OCI-LY7 (cell line): Measurements from ENCODE around the gene NACC2. TPM values are rescaled to one million over a fixed set of nuclear protein-coding genes. Genes with fewer than 3 reads are reported as not detected.

ENCODE experiments used
- BruUV-seq: library from RNA; stranded (reverse); fragments of 400-500 nt; replicated peaks from 2 replicates; lab custom pipeline; 2021; lab: Mats Ljungman, UMichigan
- CTCF ChIA-PET: fragments of 300-600 bp; sonication (Branson Sonifier 250); formaldehyde crosslinking; loops from one replicate; lab custom pipeline; 2022; ENCODE audit warnings: antibody characterized with exemption; ENCODE audit not compliant: unreplicated experiment; lab: Charles Lee
- POLR2A ChIA-PET: fragments of 300-600 bp; sonication (Branson Sonifier 250); formaldehyde crosslinking; loops from one replicate; lab custom pipeline; 2022; ENCODE audit warnings: antibody characterized with exemption; lab: Charles Lee
- DNase-seq: peaks from one replicate; pipeline ENCODE4 v3.0.0-alpha.2; 2015; ENCODE audit warnings: low spot score
- H2AFZ ChIP-seq: fragments of 200-600 bp; sonication (generic), shearing (Covaris generic); 2 replicates; pipeline ENCODE4 v1.6.1; 2014; ENCODE audit warnings: mild to moderate bottlenecking, antibody characterized with exemption, low read length, moderate library complexity
- H3K27ac ChIP-seq: fragments of 200-600 bp; sonication (generic); 2 replicates; pipeline ENCODE4 v1.5.1; 2014; ENCODE audit warnings: mixed run types, low read depth, mild to moderate bottlenecking, moderate library complexity, low read length, inconsistent platforms; ENCODE audit not compliant: poor library complexity, severe bottlenecking
- H3K36me3 ChIP-seq: fragments of 200-600 bp; sonication (generic); 2 replicates; pipeline ENCODE4 v1.6.1; 2014; ENCODE audit warnings: mild to moderate bottlenecking, antibody characterized with exemption, low read length, moderate library complexity, mixed read lengths; ENCODE audit not compliant: insufficient read depth
- H3K4me1 ChIP-seq: fragments of 200-600 bp; sonication (generic); 2 replicates; pipeline ENCODE4 v1.5.1; 2014; ENCODE audit warnings: mild to moderate bottlenecking, low read length; ENCODE audit not compliant: insufficient read depth, poor library complexity, severe bottlenecking
- H3K4me2 ChIP-seq: fragments of 200-600 bp; sonication (generic); 2 replicates; pipeline ENCODE4 v1.6.1; 2014; ENCODE audit warnings: mild to moderate bottlenecking, low read length
- H3K4me3 ChIP-seq: fragments of 200-600 bp; sonication (generic); 2 replicates; pipeline ENCODE4 v1.5.1; 2014; ENCODE audit warnings: mild to moderate bottlenecking, low read depth, low read length; ENCODE audit not compliant: poor library complexity, severe bottlenecking
- H3K79me2 ChIP-seq: fragments of 200-600 bp; sonication (generic); 2 replicates; pipeline ENCODE4 v1.6.1; 2016; ENCODE audit warnings: low read depth, mild to moderate bottlenecking, low read length, moderate library complexity, mixed read lengths; ENCODE audit not compliant: insufficient read depth
- H3K9me2 ChIP-seq: fragments of 200-600 bp; sonication (generic); 2 replicates; pipeline ENCODE4 v1.6.1; 2016; ENCODE audit warnings: mild to moderate bottlenecking, low read length, mixed read lengths; ENCODE audit not compliant: insufficient read depth
- H3K9me3 ChIP-seq: fragments of 200-600 bp; sonication (generic); 2 replicates; pipeline ENCODE4 v1.6.1; 2014; ENCODE audit warnings: mild to moderate bottlenecking, mixed run types, low read length, mixed read lengths
- H4K20me1 ChIP-seq: fragments of 200-600 bp; sonication (generic); 2 replicates; pipeline ENCODE4 v1.6.1; 2014; ENCODE audit warnings: mild to moderate bottlenecking, antibody characterized with exemption, low read length, moderate library complexity, mixed read lengths; ENCODE audit not compliant: insufficient read depth
- CTCF ChIP-seq: fragments of 200-600 bp; sonication (generic); conservative IDR thresholded peaks from 2 replicates; pipeline ENCODE4 v1.5.1; 2014; ENCODE audit warnings: mild to moderate bottlenecking, antibody characterized with exemption, low read length, moderate library complexity, mixed read lengths
- EZH2phosphoT487 ChIP-seq: fragments of 200-600 bp; sonication (generic); IDR thresholded peaks from 2 replicates; pipeline ENCODE4 v1.6.1; 2018; ENCODE audit warnings: low read depth, borderline replicate concordance, mild to moderate bottlenecking, mixed run types, antibody characterized with exemption, low read length, moderate library complexity, mixed read lengths
- intact Hi-C: fragments of 100-400 bp; cut with micrococcal nuclease; formaldehyde crosslinking; loops from one replicate; pipeline ENCODE4 v1.10.0; 2022; ENCODE audit not compliant: unreplicated experiment
- total RNA-seq, 2 experiments: library from RNA; depleted of rRNA in 1 of 2; stranded (reverse); fragments of >200 nt in 1 of 2; shearing (Covaris generic) in 1 of 2; gene quantifications; 2 replicates each; pipeline ENCODE4 v1.2.3, GENCODE V29; 2014 to 2022

The NACC2 gene
- total RNA-seq, 2 experiments from 2014 or later, result 0.38 to 0.72 TPM

GRCh38 chr9:136105398-136106135 lies 10.5 kb upstream of the NACC2 start:
- Histone ChIP-seq H3K79me2 (no peaks in the 10 kb centered on the region), H3K9me2 (no peaks in the 10 kb centered on the region), H3K4me2 (no peak overlapping the region), H3K36me3 (no peaks in the 10 kb centered on the region), H3K27ac (no peak overlapping the region), H3K4me3 (no peak overlapping the region), H4K20me1 (no peaks in the 10 kb centered on the region), H2AFZ (no peak overlapping the region), H3K4me1 (peaks cover 42% of the 10 kb centered on the region), H3K9me3 (no peaks in the 10 kb centered on the region)
- intact Hi-C loops, result no loop called here
- CTCF ChIA-PET, result no interaction called here
- POLR2A ChIA-PET, result no interaction called here
- DNase-seq, result no peak
- no TSS peak for BruUV-seq
- TF ChIP-seq EZH2phosphoT487 (no peak), CTCF (no peak)

- H3K4me1 ChIP-seq, result peaks cover 36% of the 10 kb centered on the region
- no peaks in the 10 kb centered on the region for H3K9me3 ChIP-seq
- H3K27ac ChIP-seq, result no peak overlapping the region
- H4K20me1 ChIP-seq, result no peaks in the 10 kb centered on the region
- CTCF ChIA-PET, result no interaction called here
- no peaks in the 10 kb centered on the region for H3K9me2 ChIP-seq
- TF ChIP-seq EZH2phosphoT487 (no peak), CTCF (no peak)
- DNase-seq, result no peak
- BruUV-seq, result no TSS peak
- H2AFZ ChIP-seq, result no peak overlapping the region
- H3K4me3 ChIP-seq, result no peak overlapping the region
- H3K4me2 ChIP-seq, result no peak overlapping the region
- H3K79me2 ChIP-seq, result no peaks in the 10 kb centered on the region
- intact Hi-C loops, result no loop called here
- POLR2A ChIA-PET, result no interaction called here
- no peaks in the 10 kb centered on the region for H3K36me3 ChIP-seq
These were observed 9.8 kb upstream of the NACC2 start for GRCh38 chr9:136104916-136105315.

GRCh38 chr9:136104488-136104800 lies 9.4 kb upstream of the NACC2 start:
- ChIA-PET POLR2A (interaction anchor here (0.7 kb wide), 1 partner anchor 10 kb away, joined by 5 read pairs; no protein-coding TSS in a partner anchor), CTCF (no interaction called here)
- Histone ChIP-seq H2AFZ (no peak overlapping the region), H3K36me3 (no peaks in the 10 kb centered on the region), H3K79me2 (no peaks in the 10 kb centered on the region), H3K9me2 (no peaks in the 10 kb centered on the region), H3K27ac (no peak overlapping the region), H4K20me1 (no peaks in the 10 kb centered on the region), H3K4me3 (no peak overlapping the region), H3K4me1 (peaks cover 31% of the 10 kb centered on the region), H3K4me2 (no peak overlapping the region), H3K9me3 (no peaks in the 10 kb centered on the region)
- BruUV-seq, result no TSS peak
- no peak for DNase-seq
- intact Hi-C loops, result no loop called here
- TF ChIP-seq EZH2phosphoT487, result no peak
- no peak for TF ChIP-seq CTCF
